Prostate gland (tissue), 2 donors: ENCODE results near the gene MRPL49. TPM values are rescaled to one million over a fixed set of nuclear protein-coding genes. Genes with fewer than 3 reads are reported as not detected.

Experiments used
- DNase-seq: peaks from one replicate; pipeline ENCODE4 v3.0.0-alpha.2; 2019; ENCODE audit warnings: low spot score
- H3K27ac ChIP-seq, 2 donors: fragments of 200-600 bp; sonication (generic); 2 replicates each; pipeline ENCODE4 v1.5.1; 2017 to 2019
- H3K27me3 ChIP-seq: fragments of 200-600 bp; sonication (generic); replicated peaks from 2 replicates; pipeline ENCODE4 v1.5.1; 2019; ENCODE audit not compliant: insufficient read depth
- H3K36me3 ChIP-seq, 2 donors: fragments of 200-600 bp; sonication (generic); 1 replicate in 1 of 2; 2 replicates in 1 of 2; pipeline versions ENCODE4 v1.5.1 to v1.8.1; 2017 to 2019
- H3K4me1 ChIP-seq: fragments of 200-600 bp; sonication (generic); replicated peaks from 2 replicates; pipeline ENCODE4 v1.5.1; 2019
- H3K4me3 ChIP-seq, 2 donors: fragments of 200-600 bp; sonication (generic); 2 replicates each; pipeline ENCODE4 v1.5.1; 2017 to 2019
- H3K9me3 ChIP-seq: fragments of 200-600 bp; sonication (generic); 2 replicates; pipeline ENCODE4 v1.5.1; 2017
- POLR2A ChIP-seq: fragments of 450-650 bp; IDR thresholded peaks from one replicate; pipeline ENCODE4 v1.6.1; 2016; ENCODE audit warnings: antibody characterized with exemption, mild to moderate bottlenecking
- POLR2AphosphoS5 ChIP-seq: sonication (generic); formaldehyde crosslinking; IDR thresholded peaks from one replicate; pipeline ENCODE4 v1.6.1; 2017; ENCODE audit warnings: antibody characterized with exemption
- WGBS: methylation state at CpG from one replicate; pipeline ENCODE4 v1.1.5; 2018; 5-methylcytosine and 5-hydroxymethylcytosine counted together
- intact Hi-C: fragments of 100-400 bp; cut with DNase I; formaldehyde crosslinking; loops from one replicate; pipeline ENCODE4 v1.14.2; 2022
- total RNA-seq, 2 donors: library from RNA; depleted of rRNA; stranded (reverse); fragments of >200 nt; gene quantifications; one replicate each; pipeline ENCODE4 v1.1.0, GENCODE V29; 2016
- TF ChIP-seq, protein P1 (sequence below), 4 experiments: fragments of 200-600 bp in 2 of 4; fragments of 450-650 bp in 2 of 4; sonication (generic) in 2 of 4; IDR thresholded peaks; 1 replicate in 3 of 4; 2 replicates in 1 of 4; pipeline ENCODE4 v1.5.1; 2016 to 2019; ENCODE audit warnings: antibody characterized with exemption in 4 of 4, mild to moderate bottlenecking in 2 of 4, moderate library complexity in 2 of 4

MRPL49 gene
- total RNA-seq, 2 donors from 2014 or later, result 99.9 to 113 TPM

DNA sequence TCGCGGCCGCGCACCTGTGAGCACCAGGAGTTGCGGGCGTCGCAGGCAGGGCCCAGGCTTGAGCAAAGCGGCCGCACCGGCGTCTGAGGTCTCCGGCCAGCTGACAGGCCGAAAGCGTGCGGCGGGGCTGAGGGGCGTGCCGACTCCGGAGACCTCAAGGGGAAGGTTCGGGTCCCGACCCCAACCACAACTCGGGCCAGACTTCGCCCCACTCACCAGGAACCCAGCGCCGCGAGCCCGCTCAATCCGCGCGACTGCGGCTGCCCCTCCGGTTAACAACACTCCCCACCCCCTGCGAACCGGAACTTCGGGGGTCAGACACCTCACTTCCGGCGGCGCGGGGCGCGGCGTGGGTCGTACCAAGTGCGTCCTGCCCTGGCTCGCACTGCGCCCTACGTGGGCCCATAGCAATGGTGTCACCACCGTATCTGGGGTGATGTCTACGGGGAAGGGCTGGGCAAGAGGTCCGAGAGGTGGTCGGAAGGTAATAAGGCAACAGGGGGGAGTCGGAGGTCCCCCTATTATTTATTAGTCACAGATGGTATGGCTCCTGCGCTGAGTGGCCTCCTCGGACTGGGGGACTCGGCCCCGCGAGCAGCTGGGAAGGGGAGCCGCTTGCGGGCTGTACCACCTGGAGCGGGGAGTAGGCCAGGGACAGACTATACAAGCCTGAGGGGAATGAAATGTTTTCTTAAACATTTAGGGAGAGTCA lies 12.3 kb downstream of the MRPL49 start, which contains the start of gene SYVN1:
SYVN1 (minus strand) TSS at position 280 of the 712 bp plus-strand sequence. CDS start 918 bp downstream, outside the sequence.
- H3K4me3 ChIP-seq, result peak within 1 kb of the TSS; percentile 55 to 64
- no peaks in the 10 kb centered on the region for H3K27me3 ChIP-seq
- peak; percentile 87 for DNase-seq
- intact Hi-C loops, result no loop called here
- WGBS, result under 1% methylated on average over 56 of the region's 60 CpGs
- H3K4me1 ChIP-seq, result peaks cover 7% of the 10 kb centered on the region
- peak; percentile 95 for TF ChIP-seq POLR2A
- TF ChIP-seq, protein P1, sequence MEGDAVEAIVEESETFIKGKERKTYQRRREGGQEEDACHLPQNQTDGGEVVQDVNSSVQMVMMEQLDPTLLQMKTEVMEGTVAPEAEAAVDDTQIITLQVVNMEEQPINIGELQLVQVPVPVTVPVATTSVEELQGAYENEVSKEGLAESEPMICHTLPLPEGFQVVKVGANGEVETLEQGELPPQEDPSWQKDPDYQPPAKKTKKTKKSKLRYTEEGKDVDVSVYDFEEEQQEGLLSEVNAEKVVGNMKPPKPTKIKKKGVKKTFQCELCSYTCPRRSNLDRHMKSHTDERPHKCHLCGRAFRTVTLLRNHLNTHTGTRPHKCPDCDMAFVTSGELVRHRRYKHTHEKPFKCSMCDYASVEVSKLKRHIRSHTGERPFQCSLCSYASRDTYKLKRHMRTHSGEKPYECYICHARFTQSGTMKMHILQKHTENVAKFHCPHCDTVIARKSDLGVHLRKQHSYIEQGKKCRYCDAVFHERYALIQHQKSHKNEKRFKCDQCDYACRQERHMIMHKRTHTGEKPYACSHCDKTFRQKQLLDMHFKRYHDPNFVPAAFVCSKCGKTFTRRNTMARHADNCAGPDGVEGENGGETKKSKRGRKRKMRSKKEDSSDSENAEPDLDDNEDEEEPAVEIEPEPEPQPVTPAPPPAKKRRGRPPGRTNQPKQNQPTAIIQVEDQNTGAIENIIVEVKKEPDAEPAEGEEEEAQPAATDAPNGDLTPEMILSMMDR (IDR thresholded peaks at IDR 0.05), result peak in 1 of 4 experiments; percentile 25
- peak; percentile 94 for TF ChIP-seq POLR2AphosphoS5
- peaks cover 21 to 24% of the 10 kb centered on the region in 2 donors for H3K36me3 ChIP-seq
- peak within 1 kb of the TSS; percentile 98 for H3K27ac ChIP-seq
- H3K9me3 ChIP-seq, result no peaks in the 10 kb centered on the region

DNA sequence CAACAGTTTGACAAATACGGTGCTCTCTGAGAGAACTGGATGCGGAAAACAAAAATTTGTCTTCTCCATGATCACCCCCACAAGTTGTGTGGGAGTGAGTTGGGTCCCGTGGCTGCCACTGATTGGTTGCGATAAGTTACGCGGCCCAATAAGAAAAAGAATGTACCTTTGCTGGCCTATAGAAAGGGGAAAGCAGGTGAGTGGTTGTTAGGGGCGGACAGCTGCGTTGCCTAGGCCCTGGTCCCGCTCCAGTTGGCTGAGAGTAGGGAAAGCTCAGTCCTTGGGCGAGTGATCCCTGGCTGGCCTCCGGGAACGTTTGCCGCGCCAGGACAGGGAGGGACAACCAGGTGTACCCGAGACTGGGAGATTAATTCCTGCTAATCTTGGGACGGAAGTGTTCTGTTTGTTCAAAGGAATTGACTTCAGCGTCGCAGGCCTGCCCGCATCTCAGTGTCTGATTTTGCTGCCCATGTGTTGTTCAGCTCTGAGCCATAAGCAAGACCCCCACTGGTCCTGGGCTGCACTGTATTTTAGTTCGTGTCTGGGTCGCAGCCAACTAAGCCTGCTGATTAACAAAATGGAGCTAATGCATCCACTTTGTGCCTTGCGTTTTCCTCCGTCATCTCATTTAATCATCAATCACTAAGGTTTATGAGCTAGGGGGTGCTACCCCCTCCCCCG lies 13.0 kb downstream of the MRPL49 start:
- TF ChIP-seq, protein P1 (IDR thresholded peaks at IDR 0.05), result no peak
- TF ChIP-seq POLR2A (peak; percentile 87), POLR2AphosphoS5 (peak; percentile 96)
- Histone ChIP-seq H3K4me3 (peak overlapping the region; percentile 55 to 64), H3K27me3 (no peaks in the 10 kb centered on the region), H3K4me1 (peaks cover 7% of the 10 kb centered on the region), H3K9me3 (no peaks in the 10 kb centered on the region), H3K36me3 (peaks cover 14 to 17% of the 10 kb centered on the region in 2 donors), H3K27ac (peak overlapping the region; percentile 98)
- WGBS, result under 1% methylated on average over 24 of the region's 24 CpGs
- intact Hi-C loops, result no loop called here
- peak; percentile 98 for DNase-seq

DNA sequence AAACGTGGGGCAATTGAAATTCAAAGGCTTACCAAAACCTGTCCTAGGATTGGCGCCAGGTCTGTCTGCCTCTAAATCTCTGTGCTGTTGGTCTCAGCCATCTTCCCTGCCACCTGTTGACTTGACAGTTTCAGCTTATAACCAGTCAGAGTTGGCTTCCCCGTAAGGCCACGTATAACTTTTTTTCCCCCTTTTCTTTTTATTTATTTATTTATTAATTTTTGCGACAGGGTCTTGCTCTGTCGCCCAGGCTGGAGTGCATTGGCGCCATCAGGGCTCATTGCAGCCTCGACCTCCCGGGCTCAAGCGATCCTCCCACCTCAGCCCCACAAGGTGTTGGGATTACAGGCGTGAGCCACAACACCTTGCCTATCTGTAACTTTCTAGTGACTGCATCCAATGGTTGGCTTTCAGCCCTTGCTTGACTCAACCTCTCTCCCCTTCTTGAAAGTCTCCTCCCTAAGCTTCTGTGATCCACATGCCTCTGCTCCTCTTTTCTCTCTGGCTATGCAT lies 13.6 kb downstream of the MRPL49 start:
- WGBS, result 40% methylated on average over 11 of the region's 11 CpGs
- no peak for DNase-seq
- Histone ChIP-seq H3K9me3 (no peaks in the 10 kb centered on the region), H3K4me1 (peaks cover 7% of the 10 kb centered on the region), H3K36me3 (peaks cover 8 to 11% of the 10 kb centered on the region in 2 donors), H3K27me3 (no peaks in the 10 kb centered on the region), H3K27ac (peak overlapping the region; percentile 98), H3K4me3 (peak overlapping the region; percentile 55 to 64)
- intact Hi-C loops, result no loop called here
- TF ChIP-seq, protein P1 (IDR thresholded peaks at IDR 0.05), result no peak
- TF ChIP-seq POLR2AphosphoS5 (no peak), POLR2A (no peak)

DNA sequence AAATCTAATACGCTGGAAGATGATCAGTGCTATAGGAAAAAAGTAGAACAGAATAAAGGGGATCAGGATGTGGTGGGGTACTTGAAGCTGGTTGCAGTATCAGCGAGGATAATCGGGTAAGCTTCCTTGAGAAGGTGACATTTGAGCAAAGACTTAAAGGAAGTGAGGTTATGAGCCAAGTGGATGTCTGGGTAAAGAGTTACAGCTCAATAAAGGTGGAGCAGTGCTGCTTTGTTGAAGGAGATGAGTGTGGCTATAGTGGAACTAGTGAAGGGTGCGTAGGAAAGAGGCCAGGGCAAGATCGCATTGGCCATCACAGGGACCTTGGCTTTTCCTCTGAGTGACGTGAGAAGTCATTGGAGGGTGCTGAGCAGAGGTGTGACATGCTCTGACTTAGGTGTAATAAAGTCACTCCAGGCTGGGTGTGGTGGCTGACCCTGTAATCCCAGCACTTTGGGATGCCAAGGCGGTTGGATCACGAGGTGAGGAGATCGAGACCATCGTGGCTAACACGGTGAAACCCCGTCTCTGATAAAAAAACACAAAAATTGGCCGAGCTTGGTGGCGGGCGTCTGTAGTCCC lies 14.5 kb downstream of the MRPL49 start:
- Histone ChIP-seq H3K27me3 (no peaks in the 10 kb centered on the region), H3K4me1 (peaks cover 7% of the 10 kb centered on the region), H3K9me3 (no peaks in the 10 kb centered on the region), H3K36me3 (peaks cover 0 to 7% of the 10 kb centered on the region in 2 donors), H3K27ac (peak overlapping the region in 1 of 2 donors; percentile 98), H3K4me3 (no peak overlapping the region)
- intact Hi-C loops, result no loop called here
- no peak for TF ChIP-seq POLR2A
- TF ChIP-seq, protein P1 (IDR thresholded peaks at IDR 0.05), result no peak
- no peak for TF ChIP-seq POLR2AphosphoS5
- no peak for DNase-seq
- 84% methylated on average over 15 of the region's 15 CpGs for WGBS
